22Rv1 (cell line): Measurements from ENCODE around the gene CCK.
A peak's percentile ranks its signal among the peaks of the same experiment; 100 is the strongest.

ENCODE experiments used
- H3K27ac ChIP-seq: fragments of 450-650 bp; 2 replicates; pipeline ENCODE4 v1.5.1; 2017
- ZFX ChIP-seq: fragments of 450-650 bp; IDR thresholded peaks from 2 replicates; pipeline ENCODE4 v1.6.1; 2017; ENCODE audit warnings: antibody characterized with exemption, borderline replicate concordance
- TF ChIP-seq, protein P1 (sequence below): fragments of 450-650 bp; IDR thresholded peaks from 2 replicates; pipeline ENCODE4 v1.5.1; 2017; ENCODE audit warnings: mild to moderate bottlenecking

The CCK gene

DNA sequence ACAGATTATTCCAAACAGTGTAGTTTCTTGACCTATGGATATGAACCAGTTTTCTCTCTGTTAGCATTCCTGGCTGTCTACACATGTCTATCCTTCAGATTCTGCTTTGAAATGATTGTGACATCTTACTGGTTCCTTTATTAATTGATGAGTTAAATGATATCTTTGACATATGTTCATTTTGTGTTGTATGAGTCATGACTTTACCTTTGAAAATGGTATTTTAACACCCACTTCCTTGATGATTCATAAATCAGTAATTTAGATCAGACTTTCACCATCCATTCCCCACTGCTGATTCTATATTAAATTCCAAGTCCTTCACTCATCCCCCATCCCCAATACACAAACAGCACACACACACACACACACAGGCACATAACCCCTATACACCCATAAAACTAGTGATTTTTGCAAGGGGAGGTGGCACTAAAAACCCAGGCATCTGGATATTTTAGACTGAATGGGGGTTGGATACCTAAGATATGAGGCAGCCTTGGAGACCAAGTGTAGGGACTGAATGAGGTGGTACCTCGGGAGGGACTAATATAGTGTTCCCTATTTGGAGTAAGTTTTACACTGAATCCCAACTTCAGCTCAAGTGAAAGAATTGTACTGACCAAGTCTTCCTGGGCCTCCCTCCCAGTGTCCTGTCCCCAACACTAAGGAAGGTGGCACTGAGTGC is 9.7 kb downstream of the CCK start:
- no peak overlapping the region for H3K27ac ChIP-seq
- TF ChIP-seq ZFX, result no peak
- TF ChIP-seq, protein P1, sequence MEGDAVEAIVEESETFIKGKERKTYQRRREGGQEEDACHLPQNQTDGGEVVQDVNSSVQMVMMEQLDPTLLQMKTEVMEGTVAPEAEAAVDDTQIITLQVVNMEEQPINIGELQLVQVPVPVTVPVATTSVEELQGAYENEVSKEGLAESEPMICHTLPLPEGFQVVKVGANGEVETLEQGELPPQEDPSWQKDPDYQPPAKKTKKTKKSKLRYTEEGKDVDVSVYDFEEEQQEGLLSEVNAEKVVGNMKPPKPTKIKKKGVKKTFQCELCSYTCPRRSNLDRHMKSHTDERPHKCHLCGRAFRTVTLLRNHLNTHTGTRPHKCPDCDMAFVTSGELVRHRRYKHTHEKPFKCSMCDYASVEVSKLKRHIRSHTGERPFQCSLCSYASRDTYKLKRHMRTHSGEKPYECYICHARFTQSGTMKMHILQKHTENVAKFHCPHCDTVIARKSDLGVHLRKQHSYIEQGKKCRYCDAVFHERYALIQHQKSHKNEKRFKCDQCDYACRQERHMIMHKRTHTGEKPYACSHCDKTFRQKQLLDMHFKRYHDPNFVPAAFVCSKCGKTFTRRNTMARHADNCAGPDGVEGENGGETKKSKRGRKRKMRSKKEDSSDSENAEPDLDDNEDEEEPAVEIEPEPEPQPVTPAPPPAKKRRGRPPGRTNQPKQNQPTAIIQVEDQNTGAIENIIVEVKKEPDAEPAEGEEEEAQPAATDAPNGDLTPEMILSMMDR, result no peak

DNA sequence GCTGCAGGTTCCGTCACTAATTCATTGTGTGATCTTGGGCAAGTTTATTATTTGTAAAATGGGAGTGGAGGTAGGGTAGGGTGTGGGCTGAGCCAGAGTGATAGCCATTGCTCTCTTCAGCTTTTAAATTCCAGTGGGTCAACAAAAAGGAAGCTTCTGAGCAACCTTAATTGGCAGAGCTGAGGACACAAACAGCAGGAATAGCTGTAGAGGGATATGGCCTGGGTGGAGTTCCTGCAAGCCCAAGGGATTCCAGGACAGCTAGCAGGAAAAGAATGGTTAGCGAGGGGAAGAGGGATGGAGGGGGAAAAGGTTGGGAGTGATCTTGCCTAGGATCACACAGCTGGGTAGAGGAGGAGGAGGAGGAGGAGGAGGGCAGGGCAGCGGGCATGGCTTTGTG is 11.4 kb downstream of the CCK start:
- TF ChIP-seq ZFX, result no peak
- TF ChIP-seq, protein P1, result no peak
- no peak overlapping the region for H3K27ac ChIP-seq

DNA sequence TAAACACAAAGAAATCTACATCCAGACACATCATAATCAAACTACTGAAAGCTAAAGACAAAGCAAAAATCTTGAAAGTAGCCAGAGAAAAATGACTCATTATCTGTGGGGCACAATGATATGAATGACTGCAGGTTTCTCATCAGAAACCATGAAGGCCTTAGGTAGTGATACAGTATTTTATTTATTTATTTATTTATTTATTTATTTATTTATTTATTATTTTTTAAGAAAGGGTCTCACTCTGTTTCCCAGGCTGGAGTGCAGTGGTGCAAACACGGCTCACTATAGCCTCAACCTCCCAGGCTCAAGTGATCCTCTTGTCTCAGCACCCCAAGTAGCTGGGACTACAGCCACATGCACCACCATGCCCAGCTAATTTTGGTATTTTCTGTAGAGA is 15.2 kb downstream of the CCK start:
- H3K27ac ChIP-seq, result no peak overlapping the region
- TF ChIP-seq, protein P1, result no peak
- TF ChIP-seq ZFX, result no peak

DNA sequence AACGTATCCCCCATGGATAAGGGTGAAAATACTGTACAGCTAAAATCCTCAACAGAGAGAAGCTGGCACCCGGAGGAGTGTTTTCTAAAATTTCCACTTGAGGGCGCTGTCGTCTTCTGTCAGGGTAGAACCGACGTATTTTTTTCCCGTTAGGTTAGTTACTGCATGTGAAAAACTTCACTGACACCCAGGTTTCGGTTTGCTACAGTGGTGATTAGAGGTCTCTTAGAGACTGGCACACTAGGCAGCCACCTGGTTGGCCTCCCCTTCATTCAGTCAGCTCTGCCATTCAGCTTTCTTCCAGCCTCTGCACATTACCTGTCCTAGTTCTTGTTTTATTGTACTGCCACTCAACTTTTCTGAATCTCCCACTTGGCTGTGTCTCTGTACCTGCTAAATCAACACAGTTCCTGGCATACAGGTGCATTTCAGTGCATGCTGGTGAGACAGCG is 18.4 kb downstream of the CCK start:
- H3K27ac ChIP-seq, result no peak overlapping the region
- TF ChIP-seq, protein P1, result peak; percentile 88
- no peak for TF ChIP-seq ZFX

DNA sequence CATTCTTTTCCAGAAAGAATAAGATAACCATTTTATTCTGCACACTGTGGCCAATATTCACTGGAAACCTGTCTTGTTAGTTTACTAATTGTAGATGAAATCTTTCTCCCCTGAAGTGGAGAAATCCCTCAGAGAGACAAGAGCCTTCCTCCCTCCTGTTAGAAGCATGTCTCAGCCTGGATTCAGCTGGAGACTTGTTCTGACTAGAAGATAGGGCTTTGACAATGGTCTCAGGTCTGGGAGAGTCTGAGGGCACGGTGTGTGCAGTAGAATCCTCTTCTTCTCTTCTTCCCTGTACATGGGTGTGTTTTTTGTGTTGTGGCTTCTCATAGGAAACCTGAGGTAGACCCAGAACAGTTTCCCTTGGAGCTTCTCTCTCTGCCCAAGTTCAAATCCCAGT is 19.9 kb downstream of the CCK start:
- no peak overlapping the region for H3K27ac ChIP-seq
- TF ChIP-seq, protein P1, result no peak

DNA sequence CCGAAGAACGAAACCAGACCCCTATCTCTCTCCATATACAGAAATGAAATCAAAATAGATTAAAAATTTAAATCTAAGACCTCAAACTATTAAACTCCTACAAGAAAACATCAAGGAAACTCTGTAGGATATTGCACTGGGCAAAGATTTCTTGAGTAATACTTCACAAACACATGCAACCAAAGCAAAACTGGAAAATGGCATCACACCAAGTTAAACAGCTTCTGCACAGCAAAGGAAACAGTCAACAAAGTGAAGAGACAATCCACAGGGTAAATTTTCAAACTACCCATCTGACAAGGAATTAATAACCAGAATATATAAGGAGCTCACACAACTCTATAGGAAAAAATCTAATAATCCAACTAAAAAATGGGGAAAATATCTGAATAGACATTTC is 29.4 kb downstream of the CCK start:
- no peak overlapping the region for H3K27ac ChIP-seq
- TF ChIP-seq, protein P1, result no peak
- no peak for TF ChIP-seq ZFX

DNA sequence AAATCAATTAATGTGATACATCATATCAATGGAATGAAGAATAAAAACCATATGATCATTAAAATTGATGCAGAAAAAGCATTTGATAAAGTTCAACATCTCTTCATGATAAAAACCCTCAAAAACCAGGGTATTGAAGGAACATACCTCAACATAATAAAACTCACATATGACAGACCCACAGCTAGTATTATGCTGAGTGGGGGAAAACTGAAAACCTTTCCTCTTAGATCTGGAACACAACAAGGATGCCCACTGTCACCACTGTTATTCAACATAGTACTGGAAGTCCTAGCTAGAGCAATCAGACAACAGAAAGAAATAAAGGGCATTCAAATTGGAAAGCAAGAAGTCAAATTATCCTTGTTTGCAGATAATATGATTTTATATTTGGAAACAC is 30.5 kb downstream of the CCK start:
- no peak overlapping the region for H3K27ac ChIP-seq

More for the DNA sequence above, 30.5 kb downstream of the CCK start:
- TF ChIP-seq ZFX, result no peak
- TF ChIP-seq, protein P1, result no peak
